Erythroblast (primary cell): ENCODE measurements around the gene IL1RAPL1.

Experiments
- GATA1 ChIP-seq: IDR thresholded peaks from 2 replicates; pipeline ENCODE4 v1.6.1; 2011; ENCODE audit warnings: low read depth, mild to moderate bottlenecking, control low read depth, low read length, moderate library complexity
- POLR2A ChIP-seq: IDR thresholded peaks from 2 replicates; pipeline ENCODE4 v1.6.1; 2011; ENCODE audit warnings: mild to moderate bottlenecking, low read length

DNA sequence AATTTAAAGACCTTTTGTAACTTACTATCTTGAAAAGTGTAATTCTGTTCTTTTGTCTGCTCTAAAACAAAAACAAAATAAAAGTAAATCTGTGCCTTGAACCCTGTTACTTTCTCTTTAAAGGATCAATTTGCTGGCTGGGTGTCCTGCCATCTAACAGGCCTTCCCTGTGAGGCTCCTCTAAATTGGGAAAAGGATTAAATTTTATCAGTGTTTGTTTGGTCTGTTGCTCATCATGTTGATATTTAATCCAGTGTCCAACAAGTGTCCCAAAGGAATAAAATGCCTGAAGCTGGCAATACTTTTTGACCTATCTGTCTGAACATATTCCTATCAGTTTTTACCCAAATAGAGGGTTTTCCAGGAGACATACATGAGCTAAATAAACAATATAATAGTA, 688.7 kb downstream of the IL1RAPL1 start:
- TF ChIP-seq POLR2A, result no peak
- TF ChIP-seq GATA1, result no peak
